NCI-H82 (cell line): ENCODE results near the gene NOC2L.

ENCODE experiments used
- DNase-seq: peaks from one replicate; lab custom pipeline; 2025; lab: John Stamatoyannopoulos, UW

NOC2L gene

DNA sequence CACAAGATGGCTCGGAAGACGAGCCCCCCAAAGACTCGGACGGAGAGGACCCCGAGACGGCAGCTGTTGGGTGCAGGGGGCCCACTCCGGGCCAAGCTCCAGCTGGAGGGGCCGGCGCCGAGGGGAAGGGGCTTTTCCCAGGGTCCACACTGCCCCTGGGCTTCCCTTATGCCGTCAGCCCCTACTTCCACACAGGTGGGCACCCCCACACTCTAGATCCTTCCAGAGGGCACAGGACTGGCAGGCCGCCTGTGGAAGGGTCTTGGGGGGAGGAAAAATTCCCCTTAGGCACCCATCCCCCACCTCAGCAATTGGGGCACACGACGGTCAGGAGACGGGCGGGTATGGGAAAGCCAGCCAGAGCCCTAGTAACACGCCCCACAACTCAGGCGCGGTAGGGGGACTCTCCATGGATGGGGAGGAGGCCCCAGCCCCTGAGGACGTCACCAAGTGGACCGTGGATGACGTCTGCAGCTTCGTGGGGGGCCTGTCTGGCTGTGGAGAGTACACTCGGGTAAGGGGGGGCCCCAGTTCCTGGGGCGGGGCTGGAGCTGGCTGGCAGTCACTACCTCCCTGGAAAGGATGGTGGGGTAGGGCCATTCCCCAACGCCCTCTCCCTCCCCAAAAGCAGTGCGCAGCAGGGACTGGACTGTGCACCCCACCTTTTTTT, 16.1 kb downstream of the NOC2L start:
- DNase-seq = peak; percentile 63

DNA sequence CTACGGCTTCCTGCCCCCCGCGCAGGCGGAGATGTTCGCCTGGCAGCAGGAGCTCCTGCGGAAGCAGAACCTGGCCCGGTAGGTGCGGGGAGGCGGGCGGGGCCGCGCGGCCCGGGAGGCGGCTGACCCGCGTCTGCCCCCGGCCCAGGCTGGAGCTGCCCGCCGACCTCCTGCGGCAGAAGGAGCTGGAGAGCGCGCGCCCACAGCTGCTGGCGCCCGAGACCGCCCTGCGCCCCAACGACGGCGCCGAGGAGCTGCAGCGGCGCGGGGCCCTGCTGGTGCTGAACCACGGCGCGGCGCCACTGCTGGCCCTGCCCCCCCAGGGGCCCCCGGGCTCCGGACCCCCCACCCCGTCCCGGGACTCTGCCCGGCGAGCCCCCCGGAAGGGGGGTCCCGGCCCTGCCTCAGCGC, 16.6 kb downstream of the NOC2L start:
- DNase-seq = peak; percentile 63

DNA sequence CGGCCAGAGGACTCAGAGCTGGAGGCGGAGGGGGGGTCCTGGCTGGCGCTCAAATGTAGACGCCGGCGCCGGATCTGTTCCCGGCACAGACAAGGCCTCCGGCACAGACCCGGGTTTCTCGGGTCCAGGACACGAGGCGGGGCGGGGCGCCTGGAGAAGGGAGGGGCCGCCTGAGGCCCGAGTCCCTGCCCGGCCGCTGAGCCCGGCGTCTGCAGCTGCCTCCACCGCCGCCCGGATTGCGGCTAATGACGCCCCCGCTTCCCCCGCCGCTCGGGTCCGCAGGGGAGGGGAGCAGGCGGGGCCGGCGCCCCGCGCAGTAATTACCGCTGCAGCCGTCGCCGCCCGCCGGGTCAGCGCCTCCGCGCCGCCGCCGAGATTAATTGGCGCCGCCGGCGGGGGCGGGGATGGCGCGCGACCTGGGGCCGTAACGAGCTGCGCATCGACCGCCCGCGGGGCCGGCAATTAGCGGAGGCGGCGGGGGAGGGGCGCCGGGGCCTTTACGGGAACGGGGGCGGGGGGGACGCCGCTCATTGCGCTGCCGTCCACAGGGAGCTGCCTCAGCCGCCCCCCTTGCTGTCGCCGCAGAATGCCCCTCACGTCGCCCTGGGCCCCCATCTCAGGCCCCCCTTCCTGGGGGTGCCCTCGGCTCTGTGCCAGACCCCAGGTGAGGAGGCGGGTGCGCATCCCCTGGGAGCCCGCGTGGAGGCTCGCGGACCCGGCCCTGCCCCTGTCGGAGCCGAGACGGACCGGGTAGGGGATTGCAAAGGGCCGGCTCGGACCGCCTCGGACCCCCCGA, 17.3 kb downstream of the NOC2L start:
- DNase-seq = peak; percentile 98

DNA sequence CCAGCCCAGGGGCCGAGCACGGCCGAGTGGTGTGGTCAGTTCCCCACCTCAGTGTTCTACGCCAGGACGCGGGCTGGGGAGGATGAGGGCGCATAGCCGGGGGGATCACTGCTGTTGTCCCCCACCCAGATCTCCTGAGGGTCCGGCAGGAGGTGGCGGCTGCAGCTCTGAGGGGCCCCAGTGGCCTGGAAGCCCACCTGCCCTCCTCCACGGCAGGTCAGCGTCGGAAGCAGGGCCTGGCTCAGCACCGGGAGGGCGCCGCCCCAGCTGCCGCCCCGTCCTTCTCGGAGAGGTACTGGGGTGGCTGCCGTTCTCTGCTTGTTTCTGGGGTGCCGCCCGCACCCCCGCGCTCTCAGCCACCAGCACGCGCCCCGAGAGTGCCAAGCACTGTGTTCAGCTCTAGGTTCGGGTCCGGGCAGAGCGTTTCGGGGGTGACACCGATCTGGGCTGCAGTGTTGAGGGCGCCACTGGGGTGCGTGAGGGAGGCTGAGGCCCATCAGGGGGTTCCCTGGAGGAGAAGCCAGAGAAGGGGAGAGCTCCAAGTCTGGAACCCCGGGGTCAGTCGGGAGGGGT, 18.0 kb downstream of the NOC2L start:
- peak; percentile 55 for DNase-seq

DNA sequence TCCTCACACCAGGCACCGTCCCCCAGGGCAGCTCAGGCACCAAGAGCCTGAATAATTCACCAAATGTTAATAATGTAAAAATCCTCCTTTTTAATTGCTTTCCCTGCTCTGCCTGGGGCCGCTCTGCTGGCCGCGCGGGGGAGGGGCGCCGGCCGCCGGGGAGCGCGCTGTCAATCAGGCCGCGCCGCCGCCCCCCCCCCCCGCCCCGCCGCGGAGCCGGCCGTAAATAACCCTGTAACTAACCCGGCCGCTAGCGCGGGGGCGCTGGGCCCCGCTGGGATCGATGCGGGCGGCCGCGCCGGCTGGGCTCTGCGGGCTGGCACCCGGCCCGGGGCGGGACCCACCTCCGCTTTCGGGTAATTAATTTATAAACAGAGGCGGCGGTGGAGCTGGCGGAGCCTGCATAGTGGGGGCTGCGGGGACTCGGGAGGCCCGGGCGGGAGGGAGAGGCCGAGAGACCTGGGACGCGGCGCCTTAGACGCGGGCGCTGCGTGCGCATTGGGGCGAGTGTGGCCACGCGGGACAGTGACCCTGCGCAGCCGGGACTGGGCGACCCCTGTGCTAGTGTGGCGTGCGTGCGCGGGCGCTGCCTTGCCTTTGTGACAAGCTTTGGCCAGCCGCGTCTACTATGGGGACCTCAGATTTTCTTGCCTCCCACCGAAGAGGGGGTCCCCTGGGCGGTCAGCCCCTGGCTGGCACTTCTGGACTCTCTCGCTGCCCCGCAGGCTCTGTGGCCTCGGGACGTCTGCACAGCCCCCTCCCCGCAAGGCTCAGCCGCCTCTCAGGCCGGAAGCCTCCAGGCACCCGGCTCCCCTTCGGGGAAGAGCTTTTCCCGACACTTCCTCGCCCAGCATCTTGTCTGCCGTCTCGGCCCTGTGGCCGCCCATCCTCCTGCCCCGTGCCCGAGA, 18.7 kb downstream of the NOC2L start:
- DNase-seq = peak; percentile 90

DNA sequence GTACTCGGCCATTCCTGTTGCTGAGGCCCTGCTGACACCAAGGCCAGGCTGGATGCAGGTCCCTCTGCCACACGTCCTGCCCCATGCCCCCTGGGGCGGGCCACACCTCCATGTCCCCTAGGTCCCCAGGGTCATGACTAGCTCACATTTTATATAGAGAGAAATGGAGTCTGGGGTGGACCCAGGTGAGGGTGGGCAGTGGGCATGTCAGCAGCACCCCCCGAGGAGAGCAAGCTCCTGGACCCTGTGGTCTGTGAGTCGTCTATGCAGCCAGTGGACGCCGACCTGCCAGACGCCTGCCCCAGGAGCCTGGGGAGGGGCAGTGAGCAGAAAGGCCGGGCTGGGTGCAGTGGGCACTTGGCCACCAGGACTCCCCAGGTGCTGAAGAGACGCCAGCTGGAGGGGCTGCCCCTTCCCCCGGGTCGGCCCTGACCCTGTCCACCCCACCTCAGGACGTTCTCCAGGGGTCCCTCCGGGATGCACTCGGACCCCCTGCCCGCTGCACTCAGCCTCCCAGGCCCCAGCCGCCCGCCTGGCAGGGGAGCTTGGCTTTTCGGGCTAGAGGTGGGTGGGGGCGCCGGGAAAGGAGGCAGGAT, 19.4 kb downstream of the NOC2L start:
- peak; percentile 62 for DNase-seq

DNA sequence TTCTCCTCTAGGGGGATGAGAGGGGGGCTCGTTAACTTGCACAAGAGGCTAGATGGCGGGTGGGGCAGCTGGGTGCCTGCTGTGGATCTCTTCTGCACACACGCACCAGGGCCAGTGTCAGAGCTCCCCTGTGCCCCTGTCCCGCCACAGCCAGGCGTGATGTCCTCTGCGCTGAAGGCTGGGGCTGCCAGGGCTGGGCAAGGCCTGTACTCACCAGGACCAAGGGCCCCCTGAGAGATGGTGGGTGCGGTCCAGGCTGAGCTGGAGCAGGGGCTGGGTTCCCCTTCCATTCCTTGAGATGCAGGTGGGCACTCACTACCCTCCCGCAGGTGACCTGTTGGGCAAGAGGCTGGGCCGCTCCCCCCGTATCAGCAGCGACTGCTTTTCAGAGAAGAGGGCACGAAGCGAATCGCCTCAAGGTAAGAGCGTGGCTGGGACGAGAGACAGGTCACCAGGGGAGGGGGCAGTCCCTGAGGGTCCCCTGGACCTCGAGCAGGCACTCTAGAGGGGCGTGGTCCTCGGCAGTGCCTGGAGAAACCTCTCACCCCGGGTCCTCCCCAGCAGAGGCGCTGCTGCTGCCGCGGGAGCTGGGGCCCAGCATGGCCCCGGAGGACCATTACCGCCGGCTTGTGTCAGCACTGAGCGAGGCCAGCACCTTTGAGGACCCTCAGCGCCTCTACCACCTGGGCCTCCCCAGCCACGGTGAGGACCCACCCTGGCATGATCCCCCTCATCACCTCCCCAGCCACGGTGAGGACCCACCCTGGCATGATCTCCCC, 20.2 kb downstream of the NOC2L start:
- peak; percentile 50 for DNase-seq

DNA sequence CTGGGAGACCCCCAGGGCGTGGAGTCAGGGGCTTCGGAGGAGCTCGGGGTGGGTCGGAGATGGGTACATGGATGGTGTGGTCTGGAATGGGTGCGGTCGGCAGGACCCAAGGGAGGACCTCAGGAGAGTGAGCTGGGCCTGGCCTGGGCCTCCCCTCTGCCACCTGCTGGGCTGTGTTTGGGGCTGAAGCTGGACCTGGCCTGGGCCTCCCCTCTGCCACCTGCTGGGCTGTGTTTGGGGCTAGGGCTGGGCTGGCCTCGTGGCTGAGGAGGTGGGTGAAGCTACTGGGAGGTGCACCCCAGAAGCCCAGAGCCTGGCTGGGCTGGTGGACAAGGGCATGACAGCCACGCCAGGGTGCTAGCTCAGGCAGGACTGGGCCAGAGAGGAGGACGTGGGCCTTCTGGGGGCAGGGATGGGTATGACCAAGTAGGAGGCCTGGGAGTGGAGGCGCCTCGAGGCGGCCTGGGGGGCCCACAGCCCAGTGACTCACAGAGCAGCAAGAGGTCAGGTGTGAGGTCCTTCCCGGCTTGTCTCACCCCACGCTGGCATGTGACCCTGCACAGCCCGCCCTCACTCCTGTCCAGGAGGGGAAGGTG, 20.9 kb downstream of the NOC2L start:
- DNase-seq = peak; percentile 62

DNA sequence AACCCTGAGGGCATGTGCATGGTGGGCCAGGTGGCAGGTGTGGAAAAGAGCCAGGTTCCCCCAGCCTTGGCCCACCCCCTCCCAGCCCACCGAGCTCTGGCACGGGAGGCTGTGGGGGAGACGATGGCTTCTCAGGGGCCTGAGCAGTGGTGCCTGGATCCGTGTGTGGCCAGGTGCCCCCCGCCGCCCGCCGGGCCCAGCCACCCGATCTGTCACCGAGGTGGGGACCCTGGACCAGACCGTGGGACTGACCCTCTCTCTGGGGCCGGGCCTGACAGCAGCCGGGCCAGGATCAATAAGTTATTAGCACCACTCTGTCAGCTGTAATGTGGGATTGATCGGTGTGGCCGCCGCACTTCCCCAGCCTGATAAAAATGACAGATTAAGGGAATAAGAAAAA, 21.5 kb downstream of the NOC2L start:
- no peak for DNase-seq

DNA sequence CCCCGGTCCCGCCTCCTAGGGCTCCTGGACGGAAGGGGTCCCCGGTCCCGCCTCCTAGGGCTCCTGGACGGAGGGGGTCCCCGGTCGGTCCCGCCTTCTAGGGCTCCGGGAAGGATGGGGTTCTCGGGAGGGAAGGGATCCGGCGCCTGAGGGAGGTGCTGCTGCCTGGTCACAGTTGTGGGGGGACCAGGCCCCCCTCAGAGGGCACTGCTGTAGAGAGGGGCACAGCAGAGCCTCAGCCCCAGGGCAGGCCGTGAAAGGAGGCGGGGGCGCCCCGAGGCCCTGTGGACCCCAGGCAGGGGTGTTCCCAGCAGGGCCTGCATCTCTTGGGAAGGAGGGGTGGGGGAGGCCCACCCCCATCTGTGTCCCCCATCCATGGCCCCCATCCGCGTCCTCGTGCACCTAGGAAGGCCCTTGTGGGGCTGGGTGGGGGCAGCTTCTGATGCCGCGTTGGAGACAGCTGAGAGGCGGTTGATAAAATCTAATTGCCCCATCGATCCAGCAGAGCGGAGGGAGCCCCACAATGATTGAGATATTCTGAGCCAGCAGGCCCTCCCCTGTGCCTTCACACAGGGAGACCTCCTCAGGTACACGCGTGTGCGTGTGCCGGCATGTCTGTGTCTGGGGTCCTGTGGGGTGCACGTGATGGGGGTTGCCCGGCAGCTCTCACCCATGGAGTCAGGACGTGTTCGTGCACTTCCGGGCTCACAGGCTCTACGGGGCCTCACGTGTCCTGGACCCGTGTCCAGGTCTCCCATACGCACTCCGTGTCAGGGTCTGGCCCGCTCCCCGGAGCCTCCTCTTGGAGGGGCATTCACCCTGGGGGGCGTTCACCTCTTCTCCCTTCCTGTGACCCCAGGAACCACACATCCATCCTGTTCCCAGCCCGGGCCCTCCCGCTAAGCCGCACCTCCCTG, 22.4 kb downstream of the NOC2L start:
- peak; percentile 42 for DNase-seq

DNA sequence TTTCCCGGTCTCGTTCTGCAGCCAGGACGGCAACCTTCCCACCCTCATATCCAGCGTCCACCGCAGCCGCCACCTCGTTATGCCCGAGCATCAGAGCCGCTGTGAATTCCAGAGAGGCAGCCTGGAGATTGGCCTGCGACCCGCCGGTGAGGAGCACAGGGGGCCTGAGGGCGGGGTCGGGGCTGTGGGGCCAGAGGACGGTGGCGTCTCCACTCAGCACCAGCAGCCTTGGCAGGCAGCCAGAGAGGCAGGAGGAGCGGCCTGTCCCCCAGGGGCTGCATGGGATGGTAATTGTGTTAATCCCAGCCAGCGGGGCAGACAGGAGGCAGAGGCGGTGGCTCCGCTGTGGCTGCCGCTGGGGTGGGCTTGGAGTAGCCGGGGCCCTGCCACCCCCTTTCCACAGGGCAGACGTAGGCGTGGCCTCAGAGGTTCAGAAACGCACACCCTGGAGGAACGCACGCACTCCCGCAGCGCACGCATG, 23.3 kb downstream of the NOC2L start:
- DNase-seq = peak; percentile 99

DNA sequence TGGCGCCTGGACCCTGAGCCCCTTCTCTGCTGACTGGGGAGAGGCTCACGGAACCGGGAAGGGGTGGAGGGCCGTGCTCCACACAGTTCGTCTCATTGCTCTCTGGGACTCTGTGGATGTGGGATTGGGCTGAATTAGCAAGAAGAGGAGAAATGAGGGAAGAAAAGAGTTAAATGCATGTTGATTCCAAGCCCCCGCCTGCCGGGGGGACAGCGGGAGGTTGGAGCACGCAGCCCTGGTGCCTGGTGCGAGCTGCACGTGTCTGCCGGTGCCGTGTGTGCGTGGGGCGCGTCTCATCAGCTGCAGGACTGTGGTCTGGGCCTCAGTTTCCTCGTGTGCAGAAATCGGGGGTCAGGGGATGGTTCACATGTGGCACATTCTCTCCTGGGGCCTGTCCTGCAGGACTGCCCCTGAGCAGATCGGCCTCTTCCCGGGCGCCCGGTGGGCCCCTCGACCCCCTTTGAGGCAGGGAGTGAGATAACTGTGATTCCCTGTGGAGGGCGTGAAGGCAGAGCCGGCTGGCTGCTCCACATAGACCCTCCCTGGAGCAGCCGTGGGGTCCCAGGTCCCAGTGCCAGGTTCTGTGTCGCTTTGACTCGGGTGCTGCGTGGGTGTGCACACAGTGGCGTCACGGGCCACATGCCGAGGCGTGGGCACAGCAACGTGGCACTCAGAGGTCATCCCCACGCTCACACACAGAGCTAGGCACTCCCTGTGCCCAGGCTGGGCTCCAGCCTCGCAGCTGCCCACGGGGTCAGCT, 23.9 kb downstream of the NOC2L start:
- DNase-seq = peak; percentile 64

DNA sequence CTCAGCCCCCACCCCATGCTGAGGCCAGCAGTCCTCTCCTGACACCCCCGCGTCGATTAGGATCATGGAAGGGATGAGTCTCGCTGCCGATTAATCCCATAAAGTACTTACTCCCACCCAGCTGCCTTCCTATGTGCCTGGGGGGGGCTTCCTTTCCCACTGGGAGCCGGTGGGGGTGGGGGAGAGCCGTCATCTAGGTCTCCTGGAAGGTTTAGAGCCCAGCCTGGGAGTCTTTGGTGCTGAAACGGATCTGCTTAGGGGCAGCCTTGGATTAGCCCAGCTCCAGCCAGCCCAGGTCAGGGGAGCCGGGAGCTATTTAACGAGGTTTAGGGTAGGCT, 25.5 kb downstream of the NOC2L start:
- peak; percentile 100 for DNase-seq

DNA sequence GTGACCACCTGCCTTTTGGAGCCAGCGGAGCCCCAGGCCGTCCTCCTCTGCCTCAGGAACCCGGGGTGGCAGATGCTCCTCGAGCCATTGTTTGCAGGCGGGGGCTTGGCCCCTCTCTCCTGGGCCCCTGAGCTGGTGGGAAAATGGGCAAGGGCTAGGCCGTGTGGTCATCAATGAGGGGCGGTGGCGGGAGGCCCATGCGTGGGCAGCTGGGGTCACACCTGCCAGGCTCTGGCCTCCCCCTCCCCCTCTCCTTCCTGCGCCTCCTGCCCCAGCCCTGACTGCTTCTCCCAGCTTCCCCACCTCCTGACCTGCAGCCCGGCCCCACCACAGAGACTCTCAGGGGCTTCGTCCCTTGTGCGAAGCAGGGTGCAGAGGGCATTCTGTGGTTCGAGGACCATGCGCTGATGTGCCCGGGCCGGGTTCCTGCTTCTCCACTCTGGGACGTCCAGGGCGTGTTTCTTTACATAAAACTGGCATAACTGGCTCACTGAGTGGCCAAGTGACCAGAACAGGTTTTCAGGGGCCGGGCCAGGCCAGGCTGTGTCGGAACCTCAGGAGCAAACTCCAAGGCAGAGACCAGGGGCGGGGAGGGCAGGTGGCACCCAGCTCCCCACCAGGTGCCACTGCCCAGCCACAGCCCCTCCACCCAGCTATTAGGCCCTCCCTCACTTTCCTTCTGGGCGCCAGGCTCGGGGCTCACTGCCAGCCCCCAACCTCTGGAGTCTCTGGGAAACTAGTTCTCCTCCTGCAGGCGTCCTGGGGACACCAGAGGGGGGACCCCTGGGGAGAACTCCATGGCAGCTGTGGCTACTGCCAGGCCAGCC, 26.1 kb downstream of the NOC2L start:
- peak; percentile 52 for DNase-seq

DNA sequence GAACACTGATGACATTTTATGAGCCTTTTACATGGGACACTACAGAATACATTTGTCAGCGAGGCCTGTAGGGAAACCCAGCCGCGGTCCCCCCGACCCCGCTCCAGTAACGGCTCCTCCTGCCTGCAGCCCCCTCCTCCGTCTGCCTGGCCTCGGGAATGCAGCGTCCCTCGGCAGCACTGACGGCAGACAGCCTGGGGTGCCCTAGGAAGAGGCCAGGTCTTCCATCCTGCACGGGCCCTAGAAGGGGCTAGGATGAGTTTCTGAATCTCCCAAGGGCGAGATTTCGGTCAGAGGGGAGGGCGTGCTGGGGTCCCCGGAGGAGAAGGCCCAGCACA, 26.9 kb downstream of the NOC2L start:
- DNase-seq = no peak

DNA sequence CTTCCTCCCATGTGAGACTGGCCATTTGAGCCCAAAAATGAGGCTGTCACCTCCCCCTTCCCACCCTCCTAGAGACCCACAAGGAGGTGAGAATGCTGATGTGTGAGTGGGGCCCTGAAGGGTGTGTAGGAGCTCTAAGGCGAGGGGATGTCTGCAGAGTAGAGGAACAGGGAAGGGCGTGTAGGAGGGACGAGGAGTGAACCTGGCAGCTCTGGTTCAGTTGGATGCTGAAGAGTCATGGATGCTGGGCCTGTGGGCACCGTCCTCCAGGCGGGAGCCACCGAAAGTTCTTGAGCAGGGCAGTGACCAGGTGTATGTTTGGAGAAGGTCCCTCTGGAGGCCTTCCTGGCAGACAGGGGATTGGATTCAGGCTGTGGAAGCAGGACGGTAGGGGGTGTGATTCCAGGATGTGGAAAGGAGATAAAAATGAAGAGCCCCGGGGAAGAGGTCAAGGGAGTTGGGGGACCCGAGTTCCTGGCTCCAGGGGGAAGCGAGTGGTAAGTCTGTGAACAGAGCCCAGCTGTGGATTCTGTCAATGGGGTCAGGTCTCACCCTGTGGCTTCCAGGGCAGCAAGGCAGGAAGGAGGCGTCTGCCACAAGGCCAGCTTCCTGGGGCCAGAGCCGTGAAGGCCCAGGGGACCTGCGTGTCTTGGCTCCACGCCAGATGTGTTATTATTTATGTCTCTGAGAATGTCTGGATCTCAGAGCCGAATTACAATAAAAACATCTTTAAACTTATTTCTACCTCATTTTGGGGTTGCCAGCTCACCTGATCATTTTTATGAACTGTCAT, 27.5 kb downstream of the NOC2L start:
- DNase-seq = peak; percentile 57

DNA sequence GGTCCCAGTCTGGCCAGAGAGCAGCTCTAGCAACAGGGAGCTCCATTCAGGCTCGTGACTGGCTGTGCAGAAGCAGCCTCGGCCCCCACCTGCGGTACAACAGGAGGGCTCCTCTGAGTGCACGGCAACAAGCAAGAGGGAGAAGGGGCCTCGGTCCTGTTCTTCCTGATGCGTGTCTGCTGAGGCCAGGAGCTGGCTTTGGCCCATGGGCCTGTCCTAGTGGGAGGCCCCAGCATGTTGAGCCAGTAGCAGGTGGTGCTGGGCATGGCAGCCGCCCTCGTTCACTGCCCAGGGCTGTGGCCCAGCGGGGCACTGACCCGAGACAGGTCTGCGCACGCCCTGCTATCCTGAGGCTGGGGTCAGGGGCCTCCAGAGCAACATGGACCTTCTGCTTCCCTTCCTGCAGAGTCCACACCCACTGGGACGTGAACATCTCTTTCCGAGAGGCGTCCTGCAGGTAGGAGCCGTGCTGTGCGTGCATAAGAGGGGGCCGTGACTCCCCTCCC, 28.4 kb downstream of the NOC2L start:
- DNase-seq = no peak
